Gastrocnemius medialis (tissue), 4 donors: ENCODE results near the gene PFKP.

ENCODE experiments used
- POLR2A ChIP-seq, 2 donors: fragments of 450-650 bp; IDR thresholded peaks; one replicate each; pipeline ENCODE4 v1.6.1; 2017; ENCODE audit warnings: antibody characterized with exemption in 2 of 2, mild to moderate bottlenecking in 2 of 2, moderate library complexity in 2 of 2
- TF ChIP-seq, protein P1 (sequence below), 5 experiments: fragments of 450-650 bp in 3 of 5; fragments of 200-600 bp in 2 of 5; sonication (generic) in 2 of 5; IDR thresholded peaks in 4 of 5; conservative IDR thresholded peaks in 1 of 5; 1 replicate in 4 of 5; 2 replicates in 1 of 5; pipeline ENCODE4 v1.5.1; 2016 to 2019; ENCODE audit warnings: antibody characterized with exemption in 5 of 5, mild to moderate bottlenecking in 3 of 5, moderate library complexity in 3 of 5

DNA sequence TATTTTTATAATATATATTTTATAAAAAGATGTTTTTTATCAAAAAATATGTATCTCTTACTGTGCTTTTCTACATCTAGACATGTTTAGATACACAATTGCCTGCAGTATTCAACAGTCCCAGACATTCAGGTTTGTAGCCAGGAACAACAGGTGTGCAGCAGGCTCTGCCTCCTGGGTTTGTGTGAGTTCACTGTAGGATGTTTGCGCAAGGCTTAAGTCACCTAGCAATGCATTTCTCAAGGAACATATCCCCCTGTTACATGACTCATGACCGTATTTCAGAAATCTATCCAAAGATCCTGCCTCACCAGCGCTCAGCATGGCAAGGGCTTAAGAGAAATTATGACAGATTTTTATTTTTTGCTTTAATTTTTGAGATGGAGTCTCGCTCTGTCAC is 63.8 kb downstream of the PFKP start:
- TF ChIP-seq, protein P1, sequence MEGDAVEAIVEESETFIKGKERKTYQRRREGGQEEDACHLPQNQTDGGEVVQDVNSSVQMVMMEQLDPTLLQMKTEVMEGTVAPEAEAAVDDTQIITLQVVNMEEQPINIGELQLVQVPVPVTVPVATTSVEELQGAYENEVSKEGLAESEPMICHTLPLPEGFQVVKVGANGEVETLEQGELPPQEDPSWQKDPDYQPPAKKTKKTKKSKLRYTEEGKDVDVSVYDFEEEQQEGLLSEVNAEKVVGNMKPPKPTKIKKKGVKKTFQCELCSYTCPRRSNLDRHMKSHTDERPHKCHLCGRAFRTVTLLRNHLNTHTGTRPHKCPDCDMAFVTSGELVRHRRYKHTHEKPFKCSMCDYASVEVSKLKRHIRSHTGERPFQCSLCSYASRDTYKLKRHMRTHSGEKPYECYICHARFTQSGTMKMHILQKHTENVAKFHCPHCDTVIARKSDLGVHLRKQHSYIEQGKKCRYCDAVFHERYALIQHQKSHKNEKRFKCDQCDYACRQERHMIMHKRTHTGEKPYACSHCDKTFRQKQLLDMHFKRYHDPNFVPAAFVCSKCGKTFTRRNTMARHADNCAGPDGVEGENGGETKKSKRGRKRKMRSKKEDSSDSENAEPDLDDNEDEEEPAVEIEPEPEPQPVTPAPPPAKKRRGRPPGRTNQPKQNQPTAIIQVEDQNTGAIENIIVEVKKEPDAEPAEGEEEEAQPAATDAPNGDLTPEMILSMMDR (IDR thresholded peaks at IDR 0.05 in 4 of 5, conservative IDR thresholded peaks at IDR 0.05 in 1 of 5), result no peak
- TF ChIP-seq POLR2A (IDR thresholded peaks at IDR 0.05), result no peak
